Uterus (tissue), 2 donors: ENCODE data around the gene CDH15.
"Not testable (repeated sequence)": the region's sequence is repeated elsewhere in the genome, so short reads cannot be mapped to it uniquely, and the experiment has no call there.

Experiments
- POLR2A ChIP-seq, 2 donors: fragments of 450-650 bp; IDR thresholded peaks; one replicate each; pipeline ENCODE4 v1.6.1; 2016; ENCODE audit warnings: antibody characterized with exemption in 2 of 2, mild to moderate bottlenecking in 1 of 2, moderate library complexity in 1 of 2
- TF ChIP-seq, protein P1 (sequence below), 4 experiments: fragments of 200-600 bp in 2 of 4; fragments of 450-650 bp in 2 of 4; sonication (generic) in 2 of 4; IDR thresholded peaks; one replicate each; pipeline ENCODE4 v1.5.1; 2016 to 2019; ENCODE audit warnings: antibody characterized with exemption in 4 of 4, mild to moderate bottlenecking in 2 of 4, moderate library complexity in 1 of 4

DNA sequence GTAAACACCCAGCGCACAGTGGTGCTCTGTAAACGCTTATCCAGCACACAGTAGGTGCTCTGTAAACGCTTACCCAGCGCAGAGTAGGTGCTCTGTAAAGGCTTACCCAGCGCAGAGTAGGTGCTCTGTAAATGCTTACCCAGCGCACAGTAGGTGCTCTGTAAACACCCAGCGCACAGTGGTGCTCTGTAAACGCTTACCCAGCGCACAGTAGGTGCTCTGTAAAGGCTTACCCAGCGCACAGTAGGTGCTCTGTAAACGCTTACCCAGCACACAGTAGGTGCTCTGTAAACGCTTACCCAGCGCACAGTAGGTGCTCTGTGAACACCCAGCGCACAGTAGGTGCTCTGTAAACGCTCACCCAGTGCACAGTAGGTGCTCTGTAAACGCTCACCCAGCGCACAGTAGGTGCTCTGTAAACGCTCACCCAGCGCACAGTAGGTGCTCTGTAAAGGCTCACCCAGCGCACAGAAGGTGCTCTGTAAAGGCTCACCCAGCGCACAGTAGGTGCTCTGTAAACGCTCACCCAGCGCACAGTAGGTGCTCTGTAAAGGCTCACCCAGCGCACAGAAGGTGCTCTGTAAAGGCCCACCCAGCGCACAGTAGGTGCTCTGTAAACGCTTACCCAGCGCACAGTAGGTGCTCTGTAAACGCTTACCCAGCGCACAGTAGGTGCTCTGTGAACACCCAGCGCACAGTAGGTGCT, 14.5 kb downstream of the CDH15 start:
- TF ChIP-seq, protein P1, sequence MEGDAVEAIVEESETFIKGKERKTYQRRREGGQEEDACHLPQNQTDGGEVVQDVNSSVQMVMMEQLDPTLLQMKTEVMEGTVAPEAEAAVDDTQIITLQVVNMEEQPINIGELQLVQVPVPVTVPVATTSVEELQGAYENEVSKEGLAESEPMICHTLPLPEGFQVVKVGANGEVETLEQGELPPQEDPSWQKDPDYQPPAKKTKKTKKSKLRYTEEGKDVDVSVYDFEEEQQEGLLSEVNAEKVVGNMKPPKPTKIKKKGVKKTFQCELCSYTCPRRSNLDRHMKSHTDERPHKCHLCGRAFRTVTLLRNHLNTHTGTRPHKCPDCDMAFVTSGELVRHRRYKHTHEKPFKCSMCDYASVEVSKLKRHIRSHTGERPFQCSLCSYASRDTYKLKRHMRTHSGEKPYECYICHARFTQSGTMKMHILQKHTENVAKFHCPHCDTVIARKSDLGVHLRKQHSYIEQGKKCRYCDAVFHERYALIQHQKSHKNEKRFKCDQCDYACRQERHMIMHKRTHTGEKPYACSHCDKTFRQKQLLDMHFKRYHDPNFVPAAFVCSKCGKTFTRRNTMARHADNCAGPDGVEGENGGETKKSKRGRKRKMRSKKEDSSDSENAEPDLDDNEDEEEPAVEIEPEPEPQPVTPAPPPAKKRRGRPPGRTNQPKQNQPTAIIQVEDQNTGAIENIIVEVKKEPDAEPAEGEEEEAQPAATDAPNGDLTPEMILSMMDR (IDR thresholded peaks at IDR 0.05), result not testable (repeated sequence)
- not testable (repeated sequence) for TF ChIP-seq POLR2A (IDR thresholded peaks at IDR 0.05)
